B cell (primary cell): ENCODE results near the gene MT1B.

Experiments
- EZH2 ChIP-seq: IDR thresholded peaks from 2 replicates; pipeline ENCODE4 v1.6.1; 2012; ENCODE audit warnings: borderline replicate concordance, low read depth, mild to moderate bottlenecking, moderate library complexity, low read length; ENCODE audit not compliant: insufficient read depth, poor library complexity, severe bottlenecking
- TF ChIP-seq, protein P1 (sequence below): fragments of 200-600 bp; IDR thresholded peaks from one replicate; pipeline ENCODE4 v1.8.0; 2022; ENCODE audit warnings: antibody characterized with exemption, mild to moderate bottlenecking

DNA sequence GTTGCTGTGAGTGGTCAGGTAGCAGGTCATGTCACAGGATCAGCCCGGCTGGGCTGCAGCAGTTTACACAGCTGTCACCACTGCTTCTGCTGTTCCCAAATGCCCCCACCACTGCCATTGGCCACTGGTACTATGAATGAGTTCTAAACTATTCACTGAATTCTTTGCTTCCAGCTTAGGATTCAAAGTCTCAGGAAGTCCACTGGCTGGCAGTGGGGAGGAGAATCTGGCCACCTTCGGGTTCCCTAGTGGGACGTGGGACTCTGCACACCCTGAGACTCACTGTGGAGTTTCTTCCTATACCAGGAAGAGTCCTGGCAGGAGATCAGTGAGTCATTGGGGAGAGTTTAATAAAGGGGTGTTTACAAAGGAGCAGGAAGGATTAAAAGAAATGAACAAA, 37.5 kb downstream of the MT1B start:
- TF ChIP-seq, protein P1, sequence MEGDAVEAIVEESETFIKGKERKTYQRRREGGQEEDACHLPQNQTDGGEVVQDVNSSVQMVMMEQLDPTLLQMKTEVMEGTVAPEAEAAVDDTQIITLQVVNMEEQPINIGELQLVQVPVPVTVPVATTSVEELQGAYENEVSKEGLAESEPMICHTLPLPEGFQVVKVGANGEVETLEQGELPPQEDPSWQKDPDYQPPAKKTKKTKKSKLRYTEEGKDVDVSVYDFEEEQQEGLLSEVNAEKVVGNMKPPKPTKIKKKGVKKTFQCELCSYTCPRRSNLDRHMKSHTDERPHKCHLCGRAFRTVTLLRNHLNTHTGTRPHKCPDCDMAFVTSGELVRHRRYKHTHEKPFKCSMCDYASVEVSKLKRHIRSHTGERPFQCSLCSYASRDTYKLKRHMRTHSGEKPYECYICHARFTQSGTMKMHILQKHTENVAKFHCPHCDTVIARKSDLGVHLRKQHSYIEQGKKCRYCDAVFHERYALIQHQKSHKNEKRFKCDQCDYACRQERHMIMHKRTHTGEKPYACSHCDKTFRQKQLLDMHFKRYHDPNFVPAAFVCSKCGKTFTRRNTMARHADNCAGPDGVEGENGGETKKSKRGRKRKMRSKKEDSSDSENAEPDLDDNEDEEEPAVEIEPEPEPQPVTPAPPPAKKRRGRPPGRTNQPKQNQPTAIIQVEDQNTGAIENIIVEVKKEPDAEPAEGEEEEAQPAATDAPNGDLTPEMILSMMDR: no peak
- no peak for TF ChIP-seq EZH2
